ENCODE results near the gene SP1. TPM values are rescaled to one million over a fixed set of nuclear protein-coding genes. Genes with fewer than 3 reads are reported as not detected.
"Not testable (repeated sequence)": the region's sequence is repeated elsewhere in the genome, so short reads cannot be mapped to it uniquely, and the experiment has no call there.

SP1 gene
- total RNA-seq, 1 experiment from 2014 or later = 96.8 TPM

DNA sequence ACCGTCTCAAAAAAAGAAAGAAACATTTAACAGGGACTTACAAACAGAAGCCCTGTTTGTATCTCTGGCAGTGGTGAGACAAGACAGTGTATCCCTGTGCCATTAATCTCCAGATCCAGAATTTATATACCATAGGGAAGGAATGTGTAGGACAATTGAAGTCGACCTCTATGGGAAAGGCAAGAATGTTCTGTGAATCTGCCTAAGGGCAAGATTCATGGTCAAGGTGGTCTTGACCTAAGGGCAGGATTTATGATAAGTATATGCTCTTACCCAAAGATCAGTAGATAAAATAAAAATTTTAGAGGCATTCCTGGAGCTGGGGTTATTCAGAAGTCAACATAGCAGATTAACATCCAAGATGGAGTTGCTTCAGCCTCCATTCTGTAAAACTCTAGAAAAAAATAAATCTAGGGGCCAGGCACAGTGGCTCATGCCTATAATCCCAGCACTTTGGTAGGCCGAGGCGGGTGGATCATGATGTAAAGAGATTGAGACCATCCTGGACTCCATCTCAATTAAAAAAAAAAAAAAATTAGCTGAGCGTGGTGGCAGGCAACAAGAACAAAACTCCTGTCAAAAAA lies 21.0 kb upstream of the SP1 start:
- H3K4me1 ChIP-seq (ENCODE audit: control insufficient read depth in 1 of 2, insufficient read depth in 2 of 2, low read length in 2 of 2) = peaks cover 20 to 39% of the 10 kb centered on the region in 2 experiments; a peak in 3 of 4 replicates
- ChIA-PET RAD21 (ENCODE audit: low non-redundant PET in 1 of 2, low total read pairs in 2 of 2, uncharacterized antibody in 2 of 2, unreplicated experiment in 2 of 2) (no interaction called here), CTCF (interaction anchor here (0.6 kb wide), 1 partner anchor 22 kb away, joined by 3 read pairs; no protein-coding TSS in a partner anchor), POLR2A (interaction anchor here (0.8 kb wide), 1 partner anchor 20 kb away, joined by 5 read pairs; the partner anchor contains the start of gene SP1)
- H3K4me3 ChIP-seq (replicated peaks in 1 of 2; ENCODE audit: low read depth in 1 of 2, low read length in 2 of 2) = no peak overlapping the region
- H3K9me2 ChIP-seq (ENCODE audit: insufficient read depth) = no peaks in the 10 kb centered on the region
- H3K27me3 ChIP-seq (ENCODE audit: insufficient read depth, low read length) = no peaks in the 10 kb centered on the region
- no peaks in the 10 kb centered on the region for H3K36me3 ChIP-seq (ENCODE audit: control insufficient read depth in 1 of 2, insufficient read depth in 2 of 2, low read length in 2 of 2)
- intact Hi-C loops (cut with micrococcal nuclease) = no loop called here
- TF ChIP-seq EGR1 (IDR thresholded peaks at IDR 0.05; ENCODE audit: low read depth) (no peak), YY1 (IDR thresholded peaks at IDR 0.05; ENCODE audit: extremely low read depth, insufficient replicate concordance, low read depth, low read length) (no peak), SIN3A (IDR thresholded peaks at IDR 0.05; ENCODE audit: low read depth) (no peak), CBX3 (IDR thresholded peaks at IDR 0.05; ENCODE audit: low read depth) (no peak)
- TF ChIP-seq, protein P1, sequence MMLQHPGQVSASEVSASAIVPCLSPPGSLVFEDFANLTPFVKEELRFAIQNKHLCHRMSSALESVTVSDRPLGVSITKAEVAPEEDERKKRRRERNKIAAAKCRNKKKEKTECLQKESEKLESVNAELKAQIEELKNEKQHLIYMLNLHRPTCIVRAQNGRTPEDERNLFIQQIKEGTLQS (IDR thresholded peaks at IDR 0.05) = no peak
- TF ChIP-seq, protein P2, sequence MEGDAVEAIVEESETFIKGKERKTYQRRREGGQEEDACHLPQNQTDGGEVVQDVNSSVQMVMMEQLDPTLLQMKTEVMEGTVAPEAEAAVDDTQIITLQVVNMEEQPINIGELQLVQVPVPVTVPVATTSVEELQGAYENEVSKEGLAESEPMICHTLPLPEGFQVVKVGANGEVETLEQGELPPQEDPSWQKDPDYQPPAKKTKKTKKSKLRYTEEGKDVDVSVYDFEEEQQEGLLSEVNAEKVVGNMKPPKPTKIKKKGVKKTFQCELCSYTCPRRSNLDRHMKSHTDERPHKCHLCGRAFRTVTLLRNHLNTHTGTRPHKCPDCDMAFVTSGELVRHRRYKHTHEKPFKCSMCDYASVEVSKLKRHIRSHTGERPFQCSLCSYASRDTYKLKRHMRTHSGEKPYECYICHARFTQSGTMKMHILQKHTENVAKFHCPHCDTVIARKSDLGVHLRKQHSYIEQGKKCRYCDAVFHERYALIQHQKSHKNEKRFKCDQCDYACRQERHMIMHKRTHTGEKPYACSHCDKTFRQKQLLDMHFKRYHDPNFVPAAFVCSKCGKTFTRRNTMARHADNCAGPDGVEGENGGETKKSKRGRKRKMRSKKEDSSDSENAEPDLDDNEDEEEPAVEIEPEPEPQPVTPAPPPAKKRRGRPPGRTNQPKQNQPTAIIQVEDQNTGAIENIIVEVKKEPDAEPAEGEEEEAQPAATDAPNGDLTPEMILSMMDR (IDR thresholded peaks at IDR 0.05 in 2 of 3, conservative IDR thresholded peaks at IDR 0.05 in 1 of 3; ENCODE audit: borderline replicate concordance in 1 of 3, insufficient read depth in 1 of 3, low read depth in 2 of 3, low read length in 2 of 3) = no peak
- TF ChIP-seq, protein P3, sequence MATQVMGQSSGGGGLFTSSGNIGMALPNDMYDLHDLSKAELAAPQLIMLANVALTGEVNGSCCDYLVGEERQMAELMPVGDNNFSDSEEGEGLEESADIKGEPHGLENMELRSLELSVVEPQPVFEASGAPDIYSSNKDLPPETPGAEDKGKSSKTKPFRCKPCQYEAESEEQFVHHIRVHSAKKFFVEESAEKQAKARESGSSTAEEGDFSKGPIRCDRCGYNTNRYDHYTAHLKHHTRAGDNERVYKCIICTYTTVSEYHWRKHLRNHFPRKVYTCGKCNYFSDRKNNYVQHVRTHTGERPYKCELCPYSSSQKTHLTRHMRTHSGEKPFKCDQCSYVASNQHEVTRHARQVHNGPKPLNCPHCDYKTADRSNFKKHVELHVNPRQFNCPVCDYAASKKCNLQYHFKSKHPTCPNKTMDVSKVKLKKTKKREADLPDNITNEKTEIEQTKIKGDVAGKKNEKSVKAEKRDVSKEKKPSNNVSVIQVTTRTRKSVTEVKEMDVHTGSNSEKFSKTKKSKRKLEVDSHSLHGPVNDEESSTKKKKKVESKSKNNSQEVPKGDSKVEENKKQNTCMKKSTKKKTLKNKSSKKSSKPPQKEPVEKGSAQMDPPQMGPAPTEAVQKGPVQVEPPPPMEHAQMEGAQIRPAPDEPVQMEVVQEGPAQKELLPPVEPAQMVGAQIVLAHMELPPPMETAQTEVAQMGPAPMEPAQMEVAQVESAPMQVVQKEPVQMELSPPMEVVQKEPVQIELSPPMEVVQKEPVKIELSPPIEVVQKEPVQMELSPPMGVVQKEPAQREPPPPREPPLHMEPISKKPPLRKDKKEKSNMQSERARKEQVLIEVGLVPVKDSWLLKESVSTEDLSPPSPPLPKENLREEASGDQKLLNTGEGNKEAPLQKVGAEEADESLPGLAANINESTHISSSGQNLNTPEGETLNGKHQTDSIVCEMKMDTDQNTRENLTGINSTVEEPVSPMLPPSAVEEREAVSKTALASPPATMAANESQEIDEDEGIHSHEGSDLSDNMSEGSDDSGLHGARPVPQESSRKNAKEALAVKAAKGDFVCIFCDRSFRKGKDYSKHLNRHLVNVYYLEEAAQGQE (IDR thresholded peaks at IDR 0.05; ENCODE audit: low read depth) = no peak
- TF ChIP-seq, protein P4, sequence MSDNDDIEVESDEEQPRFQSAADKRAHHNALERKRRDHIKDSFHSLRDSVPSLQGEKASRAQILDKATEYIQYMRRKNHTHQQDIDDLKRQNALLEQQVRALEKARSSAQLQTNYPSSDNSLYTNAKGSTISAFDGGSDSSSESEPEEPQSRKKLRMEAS (IDR thresholded peaks at IDR 0.05) = no peak
- no peak overlapping the region for H3K4me2 ChIP-seq (ENCODE audit: low read length)
- no peaks in the 10 kb centered on the region for H3K79me2 ChIP-seq (ENCODE audit: insufficient read depth, low read length)
- H4K20me1 ChIP-seq (ENCODE audit: insufficient read depth) = no peaks in the 10 kb centered on the region
- no TSS peak for BruUV-seq (replicated peaks)
- no peak overlapping the region for H2AFZ ChIP-seq (ENCODE audit: low read depth, low read length, poor library complexity, severe bottlenecking)
- H3K9me3 ChIP-seq (ENCODE audit: control insufficient read depth in 1 of 2, insufficient read depth in 1 of 2, low read depth in 1 of 2, low read length in 2 of 2) = no peaks in the 10 kb centered on the region
- H3K27ac ChIP-seq (ENCODE audit: low read depth, low read length) = no peak overlapping the region
- no peak for ATAC-seq
- DNase-seq (ENCODE audit: low read depth, low spot score) = no peak
- H3K9ac ChIP-seq (ENCODE audit: low read length) = no peak overlapping the region

DNA sequence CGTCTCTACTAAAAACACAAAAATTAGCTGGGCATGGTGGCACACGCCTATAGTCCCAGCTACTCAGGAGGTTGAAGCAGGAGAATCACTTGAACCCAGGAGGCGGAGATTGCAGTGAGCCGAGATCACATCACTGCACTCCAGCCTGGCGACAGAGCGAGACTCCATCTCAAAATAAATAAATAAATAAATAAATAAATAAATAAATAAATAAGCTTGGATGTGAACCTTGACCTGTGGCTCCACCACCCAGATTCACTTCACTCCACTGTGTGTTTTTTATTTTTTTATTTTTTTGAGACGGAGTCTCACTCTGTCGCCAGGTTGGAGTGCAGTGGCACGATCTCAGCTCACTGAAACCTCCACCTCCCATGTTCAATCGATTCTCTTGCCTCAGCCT lies 18.3 kb upstream of the SP1 start:
- intact Hi-C loops (cut with micrococcal nuclease); H3K4me2 ChIP-seq (ENCODE audit: low read length); RAD21 ChIA-PET (ENCODE audit: low non-redundant PET in 1 of 2, low total read pairs in 2 of 2, uncharacterized antibody in 2 of 2, unreplicated experiment in 2 of 2); H3K9me2 ChIP-seq (ENCODE audit: insufficient read depth); H2AFZ ChIP-seq (ENCODE audit: low read depth, low read length, poor library complexity, severe bottlenecking); H3K9me3 ChIP-seq (ENCODE audit: control insufficient read depth in 1 of 2, insufficient read depth in 1 of 2, low read depth in 1 of 2, low read length in 2 of 2); H3K27ac ChIP-seq (ENCODE audit: low read depth, low read length); H3K4me3 ChIP-seq (replicated peaks in 1 of 2; ENCODE audit: low read depth in 1 of 2, low read length in 2 of 2); H3K36me3 ChIP-seq (ENCODE audit: control insufficient read depth in 1 of 2, insufficient read depth in 2 of 2, low read length in 2 of 2); H4K20me1 ChIP-seq (ENCODE audit: insufficient read depth); H3K27me3 ChIP-seq (ENCODE audit: insufficient read depth, low read length); H3K79me2 ChIP-seq (ENCODE audit: insufficient read depth, low read length); ATAC-seq; BruUV-seq (replicated peaks); H3K9ac ChIP-seq (ENCODE audit: low read length); DNase-seq (ENCODE audit: low read depth, low spot score): not testable (repeated sequence)
- POLR2A ChIA-PET = interaction anchor here (1.0 to 1.4 kb wide), 2 partner anchors 9 kb away, joined by 3 read pairs; no protein-coding TSS in a partner anchor
- CTCF ChIA-PET = interaction anchor here (1.1 to 1.9 kb wide), 2 partner anchors 9 to 20 kb away, joined by 3 to 5 read pairs; no protein-coding TSS in a partner anchor
- H3K4me1 ChIP-seq (ENCODE audit: control insufficient read depth in 1 of 2, insufficient read depth in 2 of 2, low read length in 2 of 2) = peaks cover 34 to 48% of the 10 kb centered on the region in 2 experiments
